Measurements from ENCODE around the gene USP20.

- no peak for TF ChIP-seq POLR2A (IDR thresholded peaks at IDR 0.05)
- no peak for TF ChIP-seq CTCF (IDR thresholded peaks at IDR 0.05)
These were observed 46.5 kb downstream of the USP20 start for GRCh38 chr9:129881547-129882324.

All from Peyer's patch (tissue), 4 donors.